Activated naive CD8-positive, alpha-beta T cell (primary cell): ENCODE measurements around the gene TBX21.
A peak's percentile ranks its signal among the peaks of the same experiment; 100 is the strongest.

ENCODE experiments used
- H3K27ac Mint-ChIP-seq: one replicate; pipeline ENCODE4 v1.8.0; 2021; ENCODE audit warnings: mixed read lengths
- H3K27me3 Mint-ChIP-seq: one replicate; pipeline ENCODE4 v1.8.0; 2021; ENCODE audit warnings: mixed read lengths
- H3K36me3 Mint-ChIP-seq: one replicate; pipeline ENCODE4 v1.8.0; 2021; ENCODE audit warnings: mixed read lengths
- H3K4me1 Mint-ChIP-seq: one replicate; pipeline ENCODE4 v1.8.0; 2021; ENCODE audit warnings: low read depth, mixed read lengths
- H3K4me3 Mint-ChIP-seq: one replicate; pipeline ENCODE4 v1.8.0; 2021; ENCODE audit warnings: mild to moderate bottlenecking, mixed read lengths
- H3K9me3 Mint-ChIP-seq: one replicate; pipeline ENCODE4 v1.8.0; 2021; ENCODE audit warnings: low read depth, mixed read lengths

Gene TBX21

DNA sequence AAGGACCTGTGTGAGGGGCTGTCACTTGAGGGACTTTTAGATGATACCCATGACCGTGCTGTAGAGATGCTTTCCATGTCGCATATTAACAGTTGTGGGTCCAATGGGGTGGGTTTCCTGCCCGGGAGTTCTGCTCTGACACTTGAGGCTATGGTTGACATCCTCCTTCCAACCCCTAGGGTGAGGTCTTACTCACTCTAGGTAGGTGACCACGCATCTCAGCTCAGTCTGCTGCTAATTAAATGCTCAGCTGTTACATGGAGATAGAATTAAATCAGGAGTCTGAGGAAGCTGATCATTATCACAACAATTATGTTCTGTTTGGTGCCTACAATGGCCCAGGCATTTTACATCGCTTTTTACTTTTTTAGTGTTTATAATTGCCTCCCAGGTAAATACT, 48.4 kb downstream of the TBX21 start:
- Mint-ChIP-seq H3K4me1 (peaks cover 1% of the 10 kb centered on the region), H3K36me3 (no peaks in the 10 kb centered on the region), H3K9me3 (no peaks in the 10 kb centered on the region), H3K27ac (no peak overlapping the region), H3K4me3 (no peak overlapping the region), H3K27me3 (peaks cover 27% of the 10 kb centered on the region)

DNA sequence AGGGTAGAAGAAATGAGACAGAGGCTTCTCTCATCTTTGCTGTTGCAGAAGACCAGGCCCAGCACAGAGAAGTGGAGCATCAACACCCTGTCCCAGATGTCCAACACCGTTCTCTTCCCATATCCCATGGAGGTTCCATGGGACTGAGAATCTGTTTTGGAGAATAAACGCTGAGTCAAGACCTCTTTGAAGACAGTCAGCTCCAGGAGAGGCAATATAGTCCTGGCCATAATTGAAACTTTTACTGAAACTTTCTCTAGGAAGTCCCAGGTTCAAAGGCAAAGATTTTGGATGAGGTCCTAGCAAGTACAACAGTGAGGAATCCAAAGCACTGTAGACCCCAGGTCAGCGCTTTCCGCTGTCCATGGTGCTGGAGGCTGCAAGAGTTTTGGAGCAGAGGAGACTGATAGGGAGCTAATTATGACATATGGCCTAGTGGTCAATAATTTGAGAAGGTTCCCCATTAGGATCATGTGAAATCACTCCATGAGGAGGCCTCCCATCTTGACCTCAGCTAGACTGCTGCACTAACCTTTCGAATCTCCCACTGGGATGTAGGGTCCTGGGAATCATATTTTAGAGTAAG, 52.6 kb downstream of the TBX21 start:
- H3K4me1 Mint-ChIP-seq, result peaks cover 9% of the 10 kb centered on the region
- H3K4me3 Mint-ChIP-seq, result no peak overlapping the region
- peaks cover 28% of the 10 kb centered on the region for H3K27me3 Mint-ChIP-seq
- no peaks in the 10 kb centered on the region for H3K36me3 Mint-ChIP-seq
- no peak overlapping the region for H3K27ac Mint-ChIP-seq
- no peaks in the 10 kb centered on the region for H3K9me3 Mint-ChIP-seq

DNA sequence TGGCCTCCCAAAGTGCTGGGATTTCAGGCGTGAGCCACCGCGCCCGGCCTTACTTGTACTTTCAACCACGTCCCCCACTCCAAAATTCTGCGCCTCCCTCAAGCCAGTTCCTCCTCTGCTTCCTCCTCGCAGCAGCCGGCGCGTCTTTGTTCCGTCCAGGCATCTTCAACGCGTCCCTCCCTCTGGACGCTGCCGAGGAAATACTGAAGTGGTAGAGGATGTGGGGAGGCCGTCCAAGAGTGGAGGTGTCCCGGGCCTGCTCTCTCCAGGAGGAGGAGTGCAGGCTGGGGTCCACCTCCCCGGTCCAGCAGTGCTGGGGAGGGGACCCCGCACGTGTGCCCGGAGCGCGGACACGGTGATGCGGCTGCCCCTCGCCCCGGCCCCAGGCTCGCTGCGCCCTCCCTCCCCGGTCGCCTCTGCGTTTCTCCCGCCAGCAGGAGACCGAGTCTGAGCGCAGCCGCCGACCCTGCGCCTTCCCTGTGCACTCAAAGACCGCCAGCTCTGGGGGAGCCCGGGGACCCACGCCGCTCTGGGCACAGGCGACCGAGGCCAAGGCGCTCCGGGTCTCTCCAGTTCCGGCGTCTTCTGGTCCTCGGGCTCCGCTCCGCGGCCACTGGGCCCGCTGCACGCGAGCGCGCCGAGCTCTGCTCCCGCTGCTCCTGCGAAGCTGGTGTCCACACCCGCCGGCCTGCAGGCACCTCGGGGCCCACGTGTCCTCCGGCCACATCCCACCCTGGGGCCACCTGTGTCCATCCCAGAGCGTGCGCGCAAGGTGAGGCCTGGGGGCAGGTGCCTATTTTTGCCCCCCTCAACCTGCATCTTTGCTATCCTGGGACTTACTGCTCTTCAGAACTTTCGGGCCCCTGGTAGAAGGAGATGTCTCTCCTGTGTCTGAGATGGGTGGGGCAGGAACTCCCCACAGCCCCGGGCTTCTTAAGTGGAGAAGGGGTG, 56.9 kb downstream of the TBX21 start:
- Mint-ChIP-seq H3K9me3 (no peaks in the 10 kb centered on the region), H3K4me1 (peaks cover 12% of the 10 kb centered on the region), H3K36me3 (no peaks in the 10 kb centered on the region), H3K27ac (no peak overlapping the region), H3K27me3 (peaks cover 43% of the 10 kb centered on the region), H3K4me3 (peak overlapping the region; percentile 78)

DNA sequence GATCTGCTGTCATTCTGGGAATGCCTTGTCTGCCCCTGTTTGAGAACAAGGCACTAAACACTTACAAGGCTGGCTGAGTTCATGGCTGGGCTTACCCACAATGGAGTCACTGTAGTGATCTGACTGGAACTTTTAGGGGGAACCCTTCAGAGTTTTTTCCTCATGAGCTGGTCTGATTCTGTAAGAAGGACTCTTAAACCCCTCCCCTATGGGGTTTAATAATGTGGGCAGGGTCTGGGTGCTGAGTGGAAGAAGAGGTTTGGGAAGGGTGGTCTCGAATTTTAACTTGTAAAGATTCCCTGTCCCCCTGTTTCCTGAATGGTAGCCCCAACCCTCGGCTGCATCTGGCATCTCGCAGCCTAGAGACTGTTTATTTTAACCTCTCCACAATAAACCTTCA, 58.0 kb downstream of the TBX21 start:
- Mint-ChIP-seq H3K4me1 (peaks cover 12% of the 10 kb centered on the region), H3K36me3 (no peaks in the 10 kb centered on the region), H3K9me3 (no peaks in the 10 kb centered on the region), H3K27ac (no peak overlapping the region), H3K4me3 (peak overlapping the region; percentile 75), H3K27me3 (peaks cover 39% of the 10 kb centered on the region)

DNA sequence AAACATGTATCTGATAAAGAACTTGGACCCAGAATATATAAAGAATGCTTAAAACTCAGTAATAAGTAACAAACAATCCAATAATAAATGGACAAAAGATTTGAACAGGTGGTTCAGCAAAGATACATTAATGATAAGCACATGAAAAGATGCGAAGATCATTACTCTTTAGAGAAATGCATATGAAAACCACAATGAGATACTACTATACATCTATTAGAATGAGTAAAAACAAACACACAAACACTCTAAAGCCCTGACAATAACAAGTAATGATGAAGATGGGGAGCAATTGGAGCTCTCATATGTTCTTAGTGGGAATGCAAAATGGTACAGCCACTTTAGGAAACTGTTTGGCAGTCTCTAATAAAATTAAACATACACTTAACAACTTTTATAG, 59.4 kb downstream of the TBX21 start:
- H3K36me3 Mint-ChIP-seq, result no peaks in the 10 kb centered on the region
- H3K9me3 Mint-ChIP-seq, result no peaks in the 10 kb centered on the region
- peaks cover 38% of the 10 kb centered on the region for H3K27me3 Mint-ChIP-seq
- H3K4me3 Mint-ChIP-seq, result no peak overlapping the region
- peaks cover 12% of the 10 kb centered on the region for H3K4me1 Mint-ChIP-seq
- H3K27ac Mint-ChIP-seq, result no peak overlapping the region

DNA sequence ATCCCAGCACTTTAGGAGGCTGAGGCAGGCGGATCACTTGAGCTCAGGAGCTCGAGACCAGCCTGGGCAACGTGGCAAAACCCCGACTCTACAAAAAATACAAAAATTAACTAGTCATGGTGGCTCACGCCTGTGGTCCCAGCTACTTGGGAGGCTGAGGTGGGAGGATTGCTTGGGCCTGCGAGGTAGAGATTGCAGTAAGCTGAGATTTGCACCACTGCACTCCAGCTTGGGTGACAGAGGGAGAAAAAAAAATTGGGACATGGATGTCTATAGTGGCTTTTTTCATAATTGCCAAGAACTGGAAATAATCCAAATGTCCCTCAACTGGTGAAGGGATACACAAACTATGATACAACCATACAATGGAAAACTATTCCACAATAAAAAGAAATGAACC, 59.9 kb downstream of the TBX21 start:
- H3K4me1 Mint-ChIP-seq, result peaks cover 12% of the 10 kb centered on the region
- peaks cover 38% of the 10 kb centered on the region for H3K27me3 Mint-ChIP-seq
- no peak overlapping the region for H3K27ac Mint-ChIP-seq
- no peaks in the 10 kb centered on the region for H3K9me3 Mint-ChIP-seq
- no peaks in the 10 kb centered on the region for H3K36me3 Mint-ChIP-seq
- H3K4me3 Mint-ChIP-seq, result no peak overlapping the region
